22Rv1 (cell line): ENCODE results near the gene NUFIP1.

ENCODE experiments used
- H3K27ac ChIP-seq: fragments of 450-650 bp; 2 replicates; pipeline ENCODE4 v1.5.1; 2017
- ZFX ChIP-seq: fragments of 450-650 bp; IDR thresholded peaks from 2 replicates; pipeline ENCODE4 v1.6.1; 2017; ENCODE audit warnings: antibody characterized with exemption, borderline replicate concordance
- TF ChIP-seq, protein P1 (sequence below): fragments of 450-650 bp; IDR thresholded peaks from 2 replicates; pipeline ENCODE4 v1.5.1; 2017; ENCODE audit warnings: mild to moderate bottlenecking

The NUFIP1 gene

GRCh38 chr13:44930963-44931623 lies 58.2 kb downstream of the NUFIP1 start:
- TF ChIP-seq ZFX, result no peak
- TF ChIP-seq, protein P1, sequence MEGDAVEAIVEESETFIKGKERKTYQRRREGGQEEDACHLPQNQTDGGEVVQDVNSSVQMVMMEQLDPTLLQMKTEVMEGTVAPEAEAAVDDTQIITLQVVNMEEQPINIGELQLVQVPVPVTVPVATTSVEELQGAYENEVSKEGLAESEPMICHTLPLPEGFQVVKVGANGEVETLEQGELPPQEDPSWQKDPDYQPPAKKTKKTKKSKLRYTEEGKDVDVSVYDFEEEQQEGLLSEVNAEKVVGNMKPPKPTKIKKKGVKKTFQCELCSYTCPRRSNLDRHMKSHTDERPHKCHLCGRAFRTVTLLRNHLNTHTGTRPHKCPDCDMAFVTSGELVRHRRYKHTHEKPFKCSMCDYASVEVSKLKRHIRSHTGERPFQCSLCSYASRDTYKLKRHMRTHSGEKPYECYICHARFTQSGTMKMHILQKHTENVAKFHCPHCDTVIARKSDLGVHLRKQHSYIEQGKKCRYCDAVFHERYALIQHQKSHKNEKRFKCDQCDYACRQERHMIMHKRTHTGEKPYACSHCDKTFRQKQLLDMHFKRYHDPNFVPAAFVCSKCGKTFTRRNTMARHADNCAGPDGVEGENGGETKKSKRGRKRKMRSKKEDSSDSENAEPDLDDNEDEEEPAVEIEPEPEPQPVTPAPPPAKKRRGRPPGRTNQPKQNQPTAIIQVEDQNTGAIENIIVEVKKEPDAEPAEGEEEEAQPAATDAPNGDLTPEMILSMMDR, result no peak
- H3K27ac ChIP-seq, result no peak overlapping the region

DNA sequence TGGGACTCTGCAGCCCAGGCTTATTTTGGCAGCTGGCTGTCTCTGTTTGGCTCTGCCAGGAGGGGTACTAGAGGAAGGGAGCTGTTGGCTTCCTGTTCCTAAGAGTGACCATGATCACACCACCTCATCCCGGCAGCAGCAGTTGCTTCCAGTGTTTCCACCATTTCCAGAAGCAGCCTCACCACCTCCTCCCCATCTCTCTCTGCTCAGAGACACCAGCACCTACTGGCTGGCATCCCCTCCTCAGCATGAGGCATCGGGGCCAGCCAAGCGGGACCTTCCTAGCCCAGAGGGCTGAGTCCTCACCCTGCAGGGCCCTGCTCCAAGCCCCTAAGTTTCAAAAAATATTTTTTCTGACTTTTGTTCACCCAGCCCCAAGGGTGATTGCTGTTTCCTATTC lies 59.0 kb downstream of the NUFIP1 start:
- TF ChIP-seq, protein P1, result no peak
- no peak for TF ChIP-seq ZFX
- no peak overlapping the region for H3K27ac ChIP-seq

GRCh38 chr13:44929692-44930091 lies 59.6 kb downstream of the NUFIP1 start:
- TF ChIP-seq, protein P1, result no peak
- TF ChIP-seq ZFX, result no peak
- H3K27ac ChIP-seq, result no peak overlapping the region

DNA sequence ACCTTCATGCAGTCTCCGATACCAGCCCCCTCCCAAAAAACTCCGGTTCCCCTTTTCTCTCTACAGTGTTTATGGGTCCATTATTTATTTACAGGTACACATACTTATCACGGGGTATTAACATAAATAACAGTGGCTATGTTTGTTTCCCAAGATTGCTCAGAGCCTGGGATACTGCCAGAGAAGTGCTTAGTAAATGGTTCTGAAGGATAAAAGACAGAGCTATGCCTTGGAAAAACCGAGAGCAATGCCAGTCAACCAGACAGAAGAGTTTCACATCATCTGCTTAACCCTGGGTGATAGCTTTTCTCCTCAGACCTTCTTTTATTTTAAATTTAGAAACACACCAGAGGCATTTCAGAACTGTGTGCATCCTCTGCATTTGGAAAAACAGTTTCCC lies 61.3 kb downstream of the NUFIP1 start:
- no peak for TF ChIP-seq ZFX
- TF ChIP-seq, protein P1, result no peak
- H3K27ac ChIP-seq, result no peak overlapping the region

DNA sequence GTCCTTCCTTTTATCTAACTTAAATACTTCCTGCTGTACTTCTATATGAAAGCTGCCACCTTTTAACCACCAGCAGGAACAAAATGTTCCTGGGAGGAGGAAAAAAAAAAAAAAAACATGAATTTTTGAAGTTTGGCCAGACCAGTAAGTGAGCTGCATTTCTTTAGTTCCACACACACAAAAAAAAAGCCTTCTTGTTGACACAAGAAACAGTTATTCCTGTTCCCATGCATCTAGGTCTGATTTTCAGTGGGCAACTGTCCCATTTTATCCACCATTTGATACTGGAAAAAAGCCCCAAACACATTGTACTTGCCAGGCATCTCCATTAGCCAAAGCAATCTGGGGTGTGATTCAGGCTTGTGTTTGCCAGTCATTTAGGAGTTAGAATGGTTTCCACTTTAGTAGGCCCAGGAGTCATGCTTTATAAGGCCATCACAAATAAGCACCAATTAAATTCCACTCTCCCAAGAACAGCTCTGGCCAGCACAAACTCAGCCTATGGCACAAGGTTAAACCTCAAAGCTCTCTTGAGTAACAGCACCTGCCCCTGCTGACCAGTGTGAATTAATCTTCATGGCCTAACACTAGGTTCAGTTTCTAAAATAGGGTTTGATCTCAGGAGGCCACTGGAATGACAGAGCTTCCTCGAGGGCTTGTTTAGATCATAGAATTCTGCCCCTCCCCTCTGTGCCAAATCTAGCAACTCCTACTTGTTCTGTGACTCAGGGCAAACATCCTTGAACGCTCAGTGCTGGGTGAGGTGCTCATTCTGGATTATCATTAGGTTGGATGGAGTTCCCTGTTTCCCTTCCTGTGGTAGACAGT lies 67.1 kb downstream of the NUFIP1 start:
- TF ChIP-seq, protein P1, result no peak
- TF ChIP-seq ZFX, result no peak
- peak overlapping the region; percentile 99 for H3K27ac ChIP-seq

DNA sequence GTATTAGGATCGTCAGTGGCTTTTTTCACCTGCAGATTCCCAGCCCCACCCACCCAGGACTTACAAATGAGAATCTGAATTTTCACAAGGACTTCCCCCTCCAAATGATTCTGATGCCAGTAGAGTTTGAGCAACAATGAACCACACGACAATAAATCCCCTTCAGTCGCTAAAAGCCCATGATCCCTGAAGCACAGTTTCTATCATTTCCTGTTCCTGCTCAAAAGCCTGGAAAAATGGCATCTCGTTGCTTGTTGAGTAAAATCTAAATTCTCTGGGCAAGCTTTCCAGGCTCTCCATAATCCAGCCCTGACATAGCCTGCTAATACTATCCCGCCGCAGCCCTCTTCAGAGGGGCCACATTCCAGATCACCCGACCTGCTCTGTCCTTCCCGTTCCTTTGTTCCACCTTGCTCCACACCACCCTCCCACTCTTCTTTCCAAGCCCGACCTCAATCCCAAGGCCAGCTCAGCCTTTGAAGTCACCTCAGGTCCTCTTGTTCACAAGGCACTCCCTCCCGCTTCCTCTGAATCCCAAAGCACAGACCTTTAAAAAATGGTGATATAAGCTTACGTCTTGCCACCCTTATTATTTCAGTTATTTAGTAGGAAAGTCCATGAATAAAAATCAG lies 67.9 kb downstream of the NUFIP1 start:
- H3K27ac ChIP-seq, result peak overlapping the region; percentile 99
- no peak for TF ChIP-seq ZFX
- TF ChIP-seq, protein P1, result no peak

DNA sequence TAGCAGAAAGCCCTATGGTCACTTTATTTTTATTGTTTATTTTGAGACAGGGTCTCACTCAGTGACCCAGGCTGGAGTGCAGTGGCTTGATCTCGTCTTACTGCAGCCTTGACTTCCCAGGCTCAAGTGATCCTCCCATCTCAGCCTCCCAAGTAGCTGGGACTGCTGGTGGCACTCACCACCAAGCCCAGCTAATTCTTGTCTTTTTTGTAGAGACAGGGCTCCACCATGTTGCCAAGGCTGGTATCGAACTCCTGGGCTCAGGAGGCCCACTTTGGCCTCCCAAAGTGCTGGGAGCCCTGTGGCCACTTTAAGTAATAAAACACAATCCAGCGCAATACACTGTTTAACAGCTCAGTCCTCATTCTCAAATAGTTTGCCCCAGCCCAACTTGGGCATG lies 69.3 kb downstream of the NUFIP1 start:
- H3K27ac ChIP-seq, result peak overlapping the region; percentile 99
- TF ChIP-seq, protein P1, result no peak
- no peak for TF ChIP-seq ZFX
